Activated CD8-positive, alpha-beta memory T cell treated with anti-CD3 and anti-CD28 coated beads, Interleukin-2, amount 10 ng/mL, durations not matched to agents 7 days and 5 days (primary cell): ENCODE measurements around the gene OR1S1. TPM values are rescaled to one million over a fixed set of nuclear protein-coding genes. Genes with fewer than 3 reads are reported as not detected.

Experiments
- ATAC-seq: fragments of 150-1000 bp; cut with Tn5 transposase; one replicate; pipeline ENCODE4 v1.10.0; 2021; ENCODE audit warnings: moderate library complexity
- CTCF ChIA-PET: fragments of 350-600 bp; sonication (Branson Sonifier 250); formaldehyde crosslinking; loops from one replicate; lab custom pipeline; 2021; ENCODE audit warnings: antibody characterized with exemption; lab: Charles Lee
- DNase-seq: peaks from one replicate; pipeline ENCODE4 v3.0.0-alpha.2; 2020
- H3K27ac Mint-ChIP-seq: one replicate; pipeline ENCODE4 v1.8.0; 2021; ENCODE audit warnings: mild to moderate bottlenecking, mixed read lengths
- H3K27me3 Mint-ChIP-seq: one replicate; pipeline ENCODE4 v1.8.0; 2021; ENCODE audit warnings: mixed read lengths
- H3K36me3 Mint-ChIP-seq: one replicate; pipeline ENCODE4 v1.8.0; 2021; ENCODE audit warnings: mild to moderate bottlenecking, mixed read lengths
- H3K4me1 Mint-ChIP-seq: one replicate; pipeline ENCODE4 v1.8.0; 2021; ENCODE audit warnings: mixed read lengths
- H3K4me3 Mint-ChIP-seq: one replicate; pipeline ENCODE4 v1.8.0; 2021; ENCODE audit warnings: mild to moderate bottlenecking, moderate library complexity, mixed read lengths
- H3K9me3 Mint-ChIP-seq: one replicate; pipeline ENCODE4 v1.8.0; 2022; ENCODE audit warnings: low read depth, mixed read lengths
- total RNA-seq, 2 experiments: library from RNA; stranded (reverse); gene quantifications; one replicate each; pipeline ENCODE4 v1.2.3, GENCODE V29; 2021

OR1S1 gene
- total RNA-seq, 2 experiments from 2014 or later: not detected

- Mint-ChIP-seq H3K27ac (no peak overlapping the region), H3K9me3 (no peaks in the 10 kb centered on the region), H3K4me1 (no peaks in the 10 kb centered on the region), H3K36me3 (no peaks in the 10 kb centered on the region), H3K27me3 (no peaks in the 10 kb centered on the region), H3K4me3 (no peak overlapping the region)
- DNase-seq (no peak), ATAC-seq (no peak)
- CTCF ChIA-PET: no interaction called here
Observed at GRCh38 chr11:58216476-58216875, 4.0 kb downstream of the OR1S1 start.

GRCh38 chr11:58222721-58223120 lies 10.2 kb downstream of the OR1S1 start:
- Mint-ChIP-seq H3K27me3 (no peaks in the 10 kb centered on the region), H3K9me3 (no peaks in the 10 kb centered on the region), H3K27ac (no peak overlapping the region), H3K4me3 (no peak overlapping the region), H3K4me1 (no peaks in the 10 kb centered on the region), H3K36me3 (no peaks in the 10 kb centered on the region)
- CTCF ChIA-PET: no interaction called here
- DNase-seq: no peak
- ATAC-seq: no peak

- Mint-ChIP-seq H3K36me3 (no peaks in the 10 kb centered on the region), H3K9me3 (no peaks in the 10 kb centered on the region), H3K4me1 (no peaks in the 10 kb centered on the region), H3K4me3 (no peak overlapping the region), H3K27me3 (no peaks in the 10 kb centered on the region), H3K27ac (no peak overlapping the region)
- CTCF ChIA-PET: no interaction called here
- no peak for DNase-seq
- ATAC-seq: no peak
Observed at GRCh38 chr11:58227956-58228615, 15.6 kb downstream of the OR1S1 start.

- DNase-seq (no peak), ATAC-seq (no peak)
- Mint-ChIP-seq H3K4me1 (no peaks in the 10 kb centered on the region), H3K27me3 (no peaks in the 10 kb centered on the region), H3K36me3 (no peaks in the 10 kb centered on the region), H3K4me3 (no peak overlapping the region), H3K27ac (no peak overlapping the region), H3K9me3 (peaks cover 2% of the 10 kb centered on the region)
- CTCF ChIA-PET: no interaction called here
Observed at GRCh38 chr11:58243954-58244353, 31.4 kb downstream of the OR1S1 start.

GRCh38 chr11:58254936-58255335 lies 42.4 kb downstream of the OR1S1 start:
- no peaks in the 10 kb centered on the region for H3K9me3 Mint-ChIP-seq
- ATAC-seq: no peak
- no peaks in the 10 kb centered on the region for H3K4me1 Mint-ChIP-seq
- no peaks in the 10 kb centered on the region for H3K27me3 Mint-ChIP-seq
- H3K4me3 Mint-ChIP-seq: no peak overlapping the region
- no peak overlapping the region for H3K27ac Mint-ChIP-seq
- CTCF ChIA-PET: no interaction called here
- H3K36me3 Mint-ChIP-seq: no peaks in the 10 kb centered on the region
- no peak for DNase-seq

- H3K4me3 Mint-ChIP-seq: no peak overlapping the region
- no peak for DNase-seq
- no peaks in the 10 kb centered on the region for H3K9me3 Mint-ChIP-seq
- H3K4me1 Mint-ChIP-seq: no peaks in the 10 kb centered on the region
- ATAC-seq: no peak
- CTCF ChIA-PET: no interaction called here
- H3K27me3 Mint-ChIP-seq: no peaks in the 10 kb centered on the region
- no peaks in the 10 kb centered on the region for H3K36me3 Mint-ChIP-seq
- no peak overlapping the region for H3K27ac Mint-ChIP-seq
Observed at GRCh38 chr11:58259983-58260382, 47.5 kb downstream of the OR1S1 start.

Other genes with a start within 250 kb of the OR1S1 start
- not detected for gene OR9Q1, start 188.8 kb upstream of the OR1S1 start, total RNA-seq
- gene OR6Q1, start 181.8 kb upstream of the OR1S1 start, total RNA-seq: not detected
- gene OR9I1, start 87.2 kb upstream of the OR1S1 start, total RNA-seq: not detected
- gene OR9Q2, start 23.6 kb upstream of the OR1S1 start, total RNA-seq: not detected
- gene OR1S2, start 8.6 kb upstream of the OR1S1 start, total RNA-seq: not detected
- not detected for gene OR10Q1, start 16.2 kb downstream of the OR1S1 start, total RNA-seq
- gene OR10W1, start 55.5 kb downstream of the OR1S1 start, total RNA-seq: not detected
- not detected for gene OR5B17, start 146.3 kb downstream of the OR1S1 start, total RNA-seq
- gene OR5B3, start 194.2 kb downstream of the OR1S1 start, total RNA-seq: not detected
- gene OR5B2, start 215.4 kb downstream of the OR1S1 start, total RNA-seq: not detected
- gene OR5B12, start 229.5 kb downstream of the OR1S1 start, total RNA-seq: not detected